Testis (tissue), 2 donors: ENCODE results near the gene C1QTNF9.

Experiments used
- POLR2A ChIP-seq: fragments of 450-650 bp; IDR thresholded peaks from one replicate; pipeline ENCODE4 v1.6.1; 2017; ENCODE audit warnings: antibody characterized with exemption, mild to moderate bottlenecking, moderate library complexity
- TF ChIP-seq, protein P1 (sequence below), 3 experiments: fragments of 450-650 bp in 2 of 3; fragments of 200-600 bp in 1 of 3; sonication (generic) in 1 of 3; IDR thresholded peaks; one replicate each; pipeline ENCODE4 v1.5.1; 2016 to 2019; ENCODE audit warnings: antibody characterized with exemption in 3 of 3, mild to moderate bottlenecking in 2 of 3, moderate library complexity in 1 of 3

DNA sequence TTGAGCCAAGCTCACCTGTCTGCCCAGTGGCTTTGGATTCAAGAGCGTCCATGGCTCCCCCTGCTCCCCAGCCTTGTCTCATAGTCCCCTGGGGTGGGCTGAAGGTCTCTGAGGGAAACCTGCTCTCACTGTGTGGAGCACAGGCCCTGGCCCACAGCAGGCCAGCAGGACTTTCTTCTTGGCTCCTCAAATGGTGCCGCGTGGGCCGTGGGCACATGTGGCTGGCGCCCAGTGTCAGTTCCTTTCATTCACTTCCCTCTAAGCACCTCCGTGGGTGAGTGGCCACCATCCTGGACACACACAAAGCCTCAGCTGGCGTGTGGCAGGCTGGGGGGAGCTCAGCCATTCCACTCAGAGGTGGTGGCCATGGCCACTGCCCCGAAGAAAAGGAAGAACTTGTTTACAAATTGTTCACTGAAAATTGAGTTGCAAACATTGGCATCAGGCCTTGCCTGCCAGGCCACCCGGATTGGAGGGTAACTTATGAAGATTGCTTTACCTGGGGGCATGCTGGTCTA is 53.1 kb downstream of the C1QTNF9 start:
- TF ChIP-seq, protein P1, sequence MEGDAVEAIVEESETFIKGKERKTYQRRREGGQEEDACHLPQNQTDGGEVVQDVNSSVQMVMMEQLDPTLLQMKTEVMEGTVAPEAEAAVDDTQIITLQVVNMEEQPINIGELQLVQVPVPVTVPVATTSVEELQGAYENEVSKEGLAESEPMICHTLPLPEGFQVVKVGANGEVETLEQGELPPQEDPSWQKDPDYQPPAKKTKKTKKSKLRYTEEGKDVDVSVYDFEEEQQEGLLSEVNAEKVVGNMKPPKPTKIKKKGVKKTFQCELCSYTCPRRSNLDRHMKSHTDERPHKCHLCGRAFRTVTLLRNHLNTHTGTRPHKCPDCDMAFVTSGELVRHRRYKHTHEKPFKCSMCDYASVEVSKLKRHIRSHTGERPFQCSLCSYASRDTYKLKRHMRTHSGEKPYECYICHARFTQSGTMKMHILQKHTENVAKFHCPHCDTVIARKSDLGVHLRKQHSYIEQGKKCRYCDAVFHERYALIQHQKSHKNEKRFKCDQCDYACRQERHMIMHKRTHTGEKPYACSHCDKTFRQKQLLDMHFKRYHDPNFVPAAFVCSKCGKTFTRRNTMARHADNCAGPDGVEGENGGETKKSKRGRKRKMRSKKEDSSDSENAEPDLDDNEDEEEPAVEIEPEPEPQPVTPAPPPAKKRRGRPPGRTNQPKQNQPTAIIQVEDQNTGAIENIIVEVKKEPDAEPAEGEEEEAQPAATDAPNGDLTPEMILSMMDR (IDR thresholded peaks at IDR 0.05): no peak
- no peak for TF ChIP-seq POLR2A
